GM12878 (cell line): ENCODE results near the gene MAML2. TPM values are rescaled to one million over a fixed set of nuclear protein-coding genes. Genes with fewer than 3 reads are reported as not detected.

Experiments
- ATAC-seq: fragments of 200-7000 bp; cut with Tn5 transposase; 3 replicates; pipeline ENCODE4 v1.9.1; 2020; ENCODE audit warnings: mild to moderate bottlenecking, moderate library complexity
- BruUV-seq: library from RNA; stranded (reverse); fragments of 400-500 nt; replicated peaks from 2 replicates; lab custom pipeline; 2021; lab: Mats Ljungman, UMichigan
- CTCF ChIA-PET: fragments of 300-600 bp; sonication (Branson Sonifier 250); formaldehyde crosslinking; extraction: SDS; loops from one replicate; lab custom pipeline; 2021; ENCODE audit warnings: inconsistent platforms; lab: Yijun Ruan, JAX
- POLR2A ChIA-PET: fragments of 350-600 bp; formaldehyde crosslinking; extraction: SDS; loops from one replicate; lab custom pipeline; 2021; ENCODE audit warnings: inconsistent platforms; lab: Charles Lee
- RAD21 ChIA-PET: fragments of 300-600 bp; sonication (Branson Sonifier 250); formaldehyde crosslinking; loops from one replicate; lab custom pipeline; 2023; ENCODE audit warnings: antibody characterized with exemption; ENCODE audit not compliant: unreplicated experiment; lab: Charles Lee
- SMC1A ChIA-PET: fragments of 300-600 bp; sonication (Branson Sonifier 250); formaldehyde crosslinking; loops from one replicate; lab custom pipeline; 2023; ENCODE audit not compliant: unreplicated experiment, uncharacterized antibody; lab: Charles Lee
- DNase-seq: peaks from one replicate; pipeline ENCODE4 v3.0.0-alpha.2; 2011; ENCODE audit warnings: low read depth, low spot score
- FAIRE-seq: peaks from 3 replicates; lab custom pipeline; 2011; peaks lifted over from hg19 to GRCh38; lab: Jason Lieb, UNC
- H2AFZ ChIP-seq: 2 replicates; pipeline ENCODE4 v1.6.0; 2011; ENCODE audit warnings: low read depth, low read length, control low read depth; ENCODE audit not compliant: control insufficient read depth
- H3K27ac ChIP-seq: 2 replicates; pipeline ENCODE4 v1.5.1; 2011; ENCODE audit warnings: control low read depth; ENCODE audit not compliant: control insufficient read depth, insufficient read depth
- H3K27me3 ChIP-seq, 2 experiments: replicated peaks in 1 of 2; 2 replicates each; pipeline versions ENCODE4 v1.6.0 to v1.6.1; 2011; ENCODE audit warnings: low read length in 1 of 2; ENCODE audit not compliant: control insufficient read depth in 2 of 2, insufficient read depth in 2 of 2
- H3K36me3 ChIP-seq, 2 experiments: 2 replicates each; pipeline ENCODE4 v1.5.1; 2011; ENCODE audit warnings: low read length in 1 of 2; ENCODE audit not compliant: control insufficient read depth in 2 of 2, insufficient read depth in 2 of 2
- H3K4me1 ChIP-seq: 2 replicates; pipeline ENCODE4 v1.6.1; 2011; ENCODE audit warnings: mild to moderate bottlenecking, low read length, moderate library complexity, mixed read lengths; ENCODE audit not compliant: control insufficient read depth, insufficient read depth
- H3K4me2 ChIP-seq: 2 replicates; pipeline ENCODE4 v1.6.0; 2011; ENCODE audit warnings: control low read depth; ENCODE audit not compliant: control insufficient read depth, insufficient read depth
- H3K4me3 ChIP-seq: fragments of 200-600 bp; sonication (generic); 2 replicates; pipeline ENCODE4 v1.5.1; 2016
- H3K79me2 ChIP-seq: 2 replicates; pipeline ENCODE4 v1.6.0; 2011; ENCODE audit warnings: low read length; ENCODE audit not compliant: control insufficient read depth, insufficient read depth
- H3K9ac ChIP-seq: 2 replicates; pipeline ENCODE4 v1.8.0; 2011; ENCODE audit warnings: low read length, control low read depth, mixed read lengths; ENCODE audit not compliant: control insufficient read depth, insufficient read depth
- H3K9me3 ChIP-seq: replicated peaks from 3 replicates; pipeline ENCODE4 v1.5.1; 2011; ENCODE audit warnings: mild to moderate bottlenecking, low read length; ENCODE audit not compliant: control insufficient read depth, insufficient read depth
- H4K20me1 ChIP-seq: 2 replicates; pipeline ENCODE4 v1.6.0; 2011; ENCODE audit not compliant: control insufficient read depth, insufficient read depth
- FOXK2 ChIP-seq: fragments of 450-650 bp; IDR thresholded peaks from 2 replicates; pipeline ENCODE4 v1.6.1; 2017; ENCODE audit warnings: mild to moderate bottlenecking, moderate library complexity
- RAD21 ChIP-seq: IDR thresholded peaks from 2 replicates; pipeline ENCODE4 v1.6.1; 2011; ENCODE audit warnings: mild to moderate bottlenecking, low read depth, low read length, moderate library complexity; ENCODE audit not compliant: insufficient read depth
- SMC3 ChIP-seq: IDR thresholded peaks from 2 replicates; pipeline ENCODE4 v1.6.1; 2011; ENCODE audit warnings: low read length, improper control_type of control experiment, borderline replicate concordance
- TARDBP ChIP-seq: IDR thresholded peaks from 2 replicates; pipeline ENCODE4 v1.6.1; 2016; ENCODE audit warnings: borderline replicate concordance
- WGBS: methylation state at CpG from one replicate; pipeline ENCODE4 v1.1.6; 2016; ENCODE audit warnings: low lambda C conversion rate; ENCODE audit not compliant: insufficient replicate concordance, insufficient coverage; ENCODE audit errors: missing lambda C conversion rate; 5-methylcytosine and 5-hydroxymethylcytosine counted together
- in situ Hi-C: fragments of 300-500 bp; cut with MboI; formaldehyde crosslinking; loops from 9 replicates; pipeline ENCODE4 v1.14.3; 2018; ENCODE audit warnings: mixed read lengths
- intact Hi-C: fragments of 100-400 bp; cut with micrococcal nuclease; formaldehyde crosslinking; loops from one replicate; pipeline ENCODE4 v1.14.2; 2022; ENCODE audit not compliant: unreplicated experiment
- polyA plus RNA-seq, 11 experiments: library from polyadenylated mRNA; depleted of rRNA in 4 of 11; unstranded in 6 of 11; stranded (reverse) in 5 of 11; fragments of >200 nt; fragmentation: Nextera tagmentation in 4 of 11; fragmentation: Illumina TruSeq in 1 of 11; extraction: Ambion mirVana in 4 of 11; extraction: Trizol in 1 of 11; gene quantifications; 1 replicate in 1 of 11; 2 replicates in 10 of 11; pipeline versions ENCODE4 v1.2.1 to v1.2.3, GENCODE V29; 2011 to 2016; ENCODE audit warnings: inconsistent platforms in 2 of 11, missing spikeins in 2 of 11, low read depth in 1 of 11
- total RNA-seq, 4 experiments: library from RNA; depleted of rRNA in 3 of 4; stranded (reverse); fragments of >200 nt in 3 of 4; fragmentation: Illumina TruSeq in 1 of 4; extraction: Trizol in 1 of 4; gene quantifications; 2 replicates each; pipeline versions ENCODE4 v1.2.1 to v1.2.3, GENCODE V29; 2013 to 2021
- TF ChIP-seq, protein P1 (sequence below): IDR thresholded peaks from 2 replicates; pipeline ENCODE4 v1.6.1; 2011; ENCODE audit warnings: borderline replicate concordance, low read depth, mild to moderate bottlenecking, moderate library complexity, low read length; ENCODE audit not compliant: insufficient read depth, poor library complexity, severe bottlenecking
- TF ChIP-seq, protein P2 (sequence below): fragments of 450-650 bp; IDR thresholded peaks from 2 replicates; pipeline ENCODE4 v1.6.1; 2016; ENCODE audit warnings: mild to moderate bottlenecking
- TF ChIP-seq, protein P3 (sequence below), 3 experiments: IDR thresholded peaks in 2 of 3; conservative IDR thresholded peaks in 1 of 3; 2 replicates each; pipeline ENCODE4 v1.5.1; 2011; ENCODE audit warnings: low read depth in 3 of 3, low read length in 3 of 3, mild to moderate bottlenecking in 3 of 3, control low read depth in 2 of 3, moderate library complexity in 2 of 3, inconsistent platforms in 1 of 3, mixed read lengths in 1 of 3; ENCODE audit not compliant: control insufficient read depth in 2 of 3, insufficient read depth in 1 of 3; ENCODE audit errors: extremely low read depth in 1 of 3

The MAML2 gene
- total and polyA plus RNA-seq, 10 of the 15 experiments (the other 5 are each of a cell fraction or from before 2014, with no cell fraction given) = 2.5 to 15.1 (median 12.0) TPM

DNA sequence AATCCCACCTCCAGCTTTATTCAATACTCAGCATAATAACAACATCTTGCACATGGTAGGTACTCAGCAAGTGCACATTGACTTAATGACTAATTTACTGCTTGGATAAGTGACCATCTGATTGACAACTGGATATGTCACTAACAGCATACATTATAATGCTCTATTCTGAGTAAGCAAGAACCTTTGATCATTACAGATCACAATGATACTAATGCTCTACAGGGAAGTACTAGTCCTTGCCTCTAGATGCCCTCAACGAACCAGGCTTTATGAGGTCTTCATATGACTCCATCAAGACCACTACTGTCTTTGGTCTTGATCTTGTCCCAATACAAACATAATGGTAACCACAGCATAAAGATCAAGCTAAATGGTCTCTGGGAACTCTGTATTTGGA, 251.5 kb downstream of the MAML2 start:
- H3K4me2 ChIP-seq = no peak overlapping the region
- ChIA-PET RAD21 (interaction anchor here (0.8 to 3.5 kb wide), 7 partner anchors 20 to 303 kb away, joined by 3 to 49 read pairs (median 4); partner anchors contain the start of gene MAML2), CTCF (interaction anchor here (0.7 to 6.5 kb wide), 16 partner anchors 10 to 305 kb away, joined by 3 to 67 read pairs (median 3); partner anchors contain the start of gene MAML2), POLR2A (no interaction called here)
- peaks cover 1% of the 10 kb centered on the region; the same call in 1 of the 2 replicates for H3K79me2 ChIP-seq
- no TSS peak for BruUV-seq
- H3K4me1 ChIP-seq = no peaks in the 10 kb centered on the region
- no peak overlapping the region for H2AFZ ChIP-seq
- peak; percentile 83 for ATAC-seq
- H3K36me3 ChIP-seq = peaks cover 5 to 6% of the 10 kb centered on the region in 2 experiments
- peak; percentile 82 for TF ChIP-seq RAD21
- TF ChIP-seq, protein P1, sequence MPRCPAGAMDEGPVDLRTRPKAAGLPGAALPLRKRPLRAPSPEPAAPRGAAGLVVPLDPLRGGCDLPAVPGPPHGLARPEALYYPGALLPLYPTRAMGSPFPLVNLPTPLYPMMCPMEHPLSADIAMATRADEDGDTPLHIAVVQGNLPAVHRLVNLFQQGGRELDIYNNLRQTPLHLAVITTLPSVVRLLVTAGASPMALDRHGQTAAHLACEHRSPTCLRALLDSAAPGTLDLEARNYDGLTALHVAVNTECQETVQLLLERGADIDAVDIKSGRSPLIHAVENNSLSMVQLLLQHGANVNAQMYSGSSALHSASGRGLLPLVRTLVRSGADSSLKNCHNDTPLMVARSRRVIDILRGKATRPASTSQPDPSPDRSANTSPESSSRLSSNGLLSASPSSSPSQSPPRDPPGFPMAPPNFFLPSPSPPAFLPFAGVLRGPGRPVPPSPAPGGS = peak; percentile 46
- no peak for TF ChIP-seq FOXK2
- no peak for TF ChIP-seq TARDBP
- TF ChIP-seq, protein P2, sequence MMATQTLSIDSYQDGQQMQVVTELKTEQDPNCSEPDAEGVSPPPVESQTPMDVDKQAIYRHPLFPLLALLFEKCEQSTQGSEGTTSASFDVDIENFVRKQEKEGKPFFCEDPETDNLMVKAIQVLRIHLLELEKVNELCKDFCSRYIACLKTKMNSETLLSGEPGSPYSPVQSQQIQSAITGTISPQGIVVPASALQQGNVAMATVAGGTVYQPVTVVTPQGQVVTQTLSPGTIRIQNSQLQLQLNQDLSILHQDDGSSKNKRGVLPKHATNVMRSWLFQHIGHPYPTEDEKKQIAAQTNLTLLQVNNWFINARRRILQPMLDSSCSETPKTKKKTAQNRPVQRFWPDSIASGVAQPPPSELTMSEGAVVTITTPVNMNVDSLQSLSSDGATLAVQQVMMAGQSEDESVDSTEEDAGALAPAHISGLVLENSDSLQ = peak; percentile 53
- TF ChIP-seq SMC3 = peak; percentile 43; the same call in 1 of the 2 replicates
- TF ChIP-seq, protein P3, sequence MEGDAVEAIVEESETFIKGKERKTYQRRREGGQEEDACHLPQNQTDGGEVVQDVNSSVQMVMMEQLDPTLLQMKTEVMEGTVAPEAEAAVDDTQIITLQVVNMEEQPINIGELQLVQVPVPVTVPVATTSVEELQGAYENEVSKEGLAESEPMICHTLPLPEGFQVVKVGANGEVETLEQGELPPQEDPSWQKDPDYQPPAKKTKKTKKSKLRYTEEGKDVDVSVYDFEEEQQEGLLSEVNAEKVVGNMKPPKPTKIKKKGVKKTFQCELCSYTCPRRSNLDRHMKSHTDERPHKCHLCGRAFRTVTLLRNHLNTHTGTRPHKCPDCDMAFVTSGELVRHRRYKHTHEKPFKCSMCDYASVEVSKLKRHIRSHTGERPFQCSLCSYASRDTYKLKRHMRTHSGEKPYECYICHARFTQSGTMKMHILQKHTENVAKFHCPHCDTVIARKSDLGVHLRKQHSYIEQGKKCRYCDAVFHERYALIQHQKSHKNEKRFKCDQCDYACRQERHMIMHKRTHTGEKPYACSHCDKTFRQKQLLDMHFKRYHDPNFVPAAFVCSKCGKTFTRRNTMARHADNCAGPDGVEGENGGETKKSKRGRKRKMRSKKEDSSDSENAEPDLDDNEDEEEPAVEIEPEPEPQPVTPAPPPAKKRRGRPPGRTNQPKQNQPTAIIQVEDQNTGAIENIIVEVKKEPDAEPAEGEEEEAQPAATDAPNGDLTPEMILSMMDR (IDR thresholded peaks at IDR 0.05 in 2 of 3, conservative IDR thresholded peaks at IDR 0.05 in 1 of 3; ENCODE audit: control insufficient read depth in 2 of 3, extremely low read depth in 1 of 3, insufficient read depth in 1 of 3, low read depth in 3 of 3, low read length in 3 of 3) = peak; percentile 21 to 50 (median 40); a peak in 5 of 6 replicates
- TF ChIP-seq, all 136 proteins: peak for 5
- intact Hi-C loops = loop anchor here (5.0 kb wide), 1 partner anchor 301 kb away; the partner anchor contains the start of gene JRKL
- SMC1A ChIA-PET = interaction anchor here (0.7 to 8.5 kb wide), 9 partner anchors 10 to 333 kb away, joined by 3 to 62 read pairs (median 4); partner anchors contain the start of genes CCDC82 and MAML2
- DNase-seq (no peak), FAIRE-seq (no peak)
- WGBS = 54% methylated on average over 1 of the region's 1 CpG
- Histone ChIP-seq H3K9me3 (no peaks in the 10 kb centered on the region), H3K9ac (no peak overlapping the region), H3K27me3 (no peaks in the 10 kb centered on the region), H3K27ac (no peak overlapping the region), H3K4me3 (no peak overlapping the region), H4K20me1 (no peaks in the 10 kb centered on the region; the same call in 1 of the 2 replicates)
- in situ Hi-C loops = no loop called here
